GM15510 (cell line): ENCODE data around the gene AGBL3.

Experiments used
- POLR2A ChIP-seq: IDR thresholded peaks from 3 replicates; pipeline ENCODE4 v1.6.1; 2011; ENCODE audit warnings: borderline replicate concordance; ENCODE audit not compliant: insufficient read length; ENCODE audit errors: extremely low read depth

The AGBL3 gene

DNA sequence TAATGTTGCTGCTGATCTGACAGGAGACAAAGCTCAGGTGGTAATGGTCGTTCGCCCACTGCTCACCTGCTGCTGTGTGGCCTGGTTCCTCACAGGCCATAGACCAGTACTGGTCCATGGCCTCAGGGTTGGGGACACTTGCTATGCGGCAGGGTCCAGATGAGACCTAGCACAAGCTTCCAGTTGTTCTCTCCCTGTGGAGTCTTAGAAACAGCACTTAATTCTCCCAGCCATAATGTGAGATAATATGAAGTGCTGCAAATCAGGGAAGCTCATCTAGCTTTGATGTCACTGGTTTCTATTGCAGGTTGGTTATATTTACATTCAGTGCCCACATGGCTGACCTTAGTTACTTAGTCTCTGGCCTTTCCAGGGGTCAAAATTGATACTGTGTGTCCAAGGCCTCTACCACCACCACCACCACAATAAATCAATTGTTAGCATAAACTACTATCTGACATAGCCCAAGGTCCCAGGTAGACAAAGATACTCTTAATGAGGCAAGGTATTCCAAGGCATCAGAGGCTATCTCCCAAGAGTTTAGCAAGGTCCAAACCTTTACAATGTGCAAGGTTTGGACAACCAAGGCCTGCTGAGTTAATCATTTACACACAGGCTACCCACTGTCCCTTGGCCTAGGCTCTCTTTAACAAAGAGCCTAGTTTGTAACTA is 11.0 kb downstream of the AGBL3 start:
- no peak for TF ChIP-seq POLR2A

- TF ChIP-seq POLR2A: no peak
These were observed 12.8 kb downstream of the AGBL3 start for GRCh38 chr7:134999136-134999535.

GRCh38 chr7:135001390-135002165 is 15.3 kb downstream of the AGBL3 start:
- no peak for TF ChIP-seq POLR2A

GRCh38 chr7:135012229-135012628 is 25.9 kb downstream of the AGBL3 start:
- no peak for TF ChIP-seq POLR2A

- no peak for TF ChIP-seq POLR2A
These were observed 37.3 kb downstream of the AGBL3 start for GRCh38 chr7:135023622-135024021.

GRCh38 chr7:135035252-135035651 is 48.9 kb downstream of the AGBL3 start:
- TF ChIP-seq POLR2A: no peak

DNA sequence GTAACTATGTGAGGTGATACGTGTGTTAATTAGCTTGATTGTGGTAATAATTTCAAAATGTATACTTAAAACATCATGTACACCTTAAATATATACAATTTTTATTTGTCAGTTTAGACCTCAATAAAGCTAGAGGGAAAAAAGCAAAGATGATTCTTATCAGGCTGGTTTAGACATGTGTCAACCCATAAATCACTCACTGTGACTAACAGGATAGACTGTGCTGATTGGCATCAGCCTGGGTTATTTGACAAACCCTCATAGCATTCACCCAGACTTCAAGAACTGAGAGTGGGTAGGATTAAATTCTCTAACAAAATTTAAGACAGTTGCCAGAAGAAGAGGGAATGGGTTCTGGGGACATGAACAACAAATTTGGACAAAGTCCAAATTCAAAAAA is 87.8 kb downstream of the AGBL3 start:
- no peak for TF ChIP-seq POLR2A

DNA sequence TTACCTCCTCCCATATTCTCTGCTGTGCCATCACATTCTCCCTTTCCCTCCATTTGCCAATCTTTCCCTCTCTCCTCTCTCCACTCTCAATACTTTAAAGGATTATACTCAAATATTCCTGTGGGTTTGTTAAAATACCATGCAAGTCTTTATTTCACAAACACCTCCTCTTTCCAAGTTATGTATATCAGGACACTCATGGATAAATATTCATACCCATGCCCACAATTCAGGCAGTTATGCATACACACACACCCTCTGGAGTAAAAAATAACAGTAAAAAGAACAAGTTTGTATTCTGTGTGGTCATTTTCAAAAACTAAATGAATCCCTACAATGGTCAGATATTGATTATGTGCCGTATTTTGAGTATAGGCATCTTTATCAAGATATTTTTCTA is 88.2 kb downstream of the AGBL3 start:
- no peak for TF ChIP-seq POLR2A

GRCh38 chr7:135075716-135076115 is 89.4 kb downstream of the AGBL3 start:
- no peak for TF ChIP-seq POLR2A

GRCh38 chr7:135076882-135077281 is 90.6 kb downstream of the AGBL3 start:
- TF ChIP-seq POLR2A: no peak

- no peak for TF ChIP-seq POLR2A
These were observed 91.3 kb downstream of the AGBL3 start for GRCh38 chr7:135077642-135078041.

- no peak for TF ChIP-seq POLR2A
These were observed 91.7 kb downstream of the AGBL3 start for GRCh38 chr7:135078051-135078450.

DNA sequence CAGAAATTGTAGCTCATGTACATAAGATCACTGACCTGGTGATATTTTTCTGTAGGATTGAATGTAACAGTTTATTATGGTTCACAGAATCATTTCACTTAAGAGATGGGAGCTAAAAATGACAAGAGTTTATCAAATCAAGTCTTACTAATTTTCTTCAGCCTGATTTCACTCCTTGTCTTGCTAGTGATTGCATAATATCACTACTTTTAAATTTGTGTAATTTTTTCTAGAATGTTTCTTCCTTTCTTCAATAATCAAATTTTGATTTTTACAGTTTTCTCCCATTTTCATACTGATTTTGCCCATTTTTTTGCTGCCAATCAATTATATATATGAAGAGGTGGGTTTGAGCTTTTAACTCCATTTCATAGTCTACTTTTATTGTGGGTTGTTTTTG is 92.8 kb downstream of the AGBL3 start:
- TF ChIP-seq POLR2A: no peak

DNA sequence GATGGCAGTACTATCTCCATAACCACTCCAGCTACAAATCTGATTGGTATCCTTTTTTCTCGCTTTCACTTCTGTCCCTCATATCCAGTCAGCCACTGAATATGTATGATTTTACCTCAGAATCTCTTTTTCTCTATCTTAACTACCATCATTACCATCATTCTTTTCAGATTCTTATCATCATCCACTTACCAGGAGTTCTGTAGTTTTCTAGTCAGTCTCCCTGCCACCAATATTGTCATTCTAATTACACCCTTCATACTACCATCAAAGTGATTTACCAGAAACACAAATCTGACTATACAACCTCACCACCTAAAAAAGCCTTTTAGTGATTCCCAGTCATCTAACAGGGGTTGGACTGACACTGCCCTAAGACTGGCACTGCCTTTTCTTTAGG is 96.7 kb downstream of the AGBL3 start:
- no peak for TF ChIP-seq POLR2A

DNA sequence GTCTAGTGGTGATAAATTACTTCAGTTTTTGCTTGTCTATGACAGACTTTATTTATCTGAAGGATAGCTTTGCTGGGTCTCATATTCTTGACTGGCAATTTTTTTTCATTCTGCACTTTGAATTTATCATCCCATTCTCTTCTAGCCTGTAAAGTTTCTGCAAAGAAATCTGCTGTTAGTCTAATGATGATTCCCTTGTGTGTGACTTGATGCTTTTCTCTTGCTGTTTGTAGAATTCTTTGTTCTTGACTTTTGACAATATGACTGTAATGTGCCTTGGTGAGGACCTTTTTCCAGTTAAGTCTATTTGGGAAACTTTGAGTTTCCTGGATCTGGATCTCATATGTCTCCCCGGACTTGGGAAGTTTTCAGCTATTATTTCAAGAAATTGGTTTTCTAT is 102.3 kb downstream of the AGBL3 start:
- no peak for TF ChIP-seq POLR2A

GRCh38 chr7:135091717-135092116 is 105.4 kb downstream of the AGBL3 start:
- no peak for TF ChIP-seq POLR2A
